Endothelial cell of umbilical vein (primary cell): ENCODE data around the gene SLC25A13.

Experiments used
- EZH2 ChIP-seq: IDR thresholded peaks from 2 replicates; pipeline ENCODE4 v1.6.1; 2012; ENCODE audit warnings: borderline replicate concordance, low read depth, mild to moderate bottlenecking, moderate library complexity, low read length, inconsistent platforms; ENCODE audit not compliant: severe bottlenecking
- JUN ChIP-seq: IDR thresholded peaks from 2 replicates; pipeline ENCODE4 v1.6.1; 2011; ENCODE audit warnings: borderline replicate concordance, low read depth; ENCODE audit not compliant: insufficient read length, insufficient read depth
- MAX ChIP-seq: IDR thresholded peaks from 2 replicates; pipeline ENCODE4 v1.6.1; 2011; ENCODE audit not compliant: insufficient read depth, insufficient read length
- MYC ChIP-seq: IDR thresholded peaks from one replicate; pipeline ENCODE4 v1.6.1; 2011; ENCODE audit warnings: mild to moderate bottlenecking, low read depth, low read length
- POLR2A ChIP-seq: IDR thresholded peaks from 2 replicates; pipeline ENCODE4 v1.6.1; 2012; ENCODE audit warnings: low read depth, mild to moderate bottlenecking, control low read depth, low read length
- POLR2AphosphoS5 ChIP-seq: IDR thresholded peaks from 2 replicates; pipeline ENCODE4 v1.6.1; 2012; ENCODE audit warnings: low read depth, mild to moderate bottlenecking, control low read depth, low read length, moderate library complexity; ENCODE audit not compliant: insufficient read depth
- TF ChIP-seq, protein P1 (sequence below), 2 donors: IDR thresholded peaks; 1 replicate in 1 of 2; 2 replicates in 1 of 2; pipeline ENCODE4 v1.5.1; 2011; ENCODE audit warnings: low read length in 2 of 2, mild to moderate bottlenecking in 2 of 2, moderate library complexity in 2 of 2, control low read depth in 1 of 2, inconsistent platforms in 1 of 2, low read depth in 1 of 2; ENCODE audit not compliant: insufficient read depth in 1 of 2; ENCODE audit errors: extremely low read depth in 1 of 2

- TF ChIP-seq, protein P1, sequence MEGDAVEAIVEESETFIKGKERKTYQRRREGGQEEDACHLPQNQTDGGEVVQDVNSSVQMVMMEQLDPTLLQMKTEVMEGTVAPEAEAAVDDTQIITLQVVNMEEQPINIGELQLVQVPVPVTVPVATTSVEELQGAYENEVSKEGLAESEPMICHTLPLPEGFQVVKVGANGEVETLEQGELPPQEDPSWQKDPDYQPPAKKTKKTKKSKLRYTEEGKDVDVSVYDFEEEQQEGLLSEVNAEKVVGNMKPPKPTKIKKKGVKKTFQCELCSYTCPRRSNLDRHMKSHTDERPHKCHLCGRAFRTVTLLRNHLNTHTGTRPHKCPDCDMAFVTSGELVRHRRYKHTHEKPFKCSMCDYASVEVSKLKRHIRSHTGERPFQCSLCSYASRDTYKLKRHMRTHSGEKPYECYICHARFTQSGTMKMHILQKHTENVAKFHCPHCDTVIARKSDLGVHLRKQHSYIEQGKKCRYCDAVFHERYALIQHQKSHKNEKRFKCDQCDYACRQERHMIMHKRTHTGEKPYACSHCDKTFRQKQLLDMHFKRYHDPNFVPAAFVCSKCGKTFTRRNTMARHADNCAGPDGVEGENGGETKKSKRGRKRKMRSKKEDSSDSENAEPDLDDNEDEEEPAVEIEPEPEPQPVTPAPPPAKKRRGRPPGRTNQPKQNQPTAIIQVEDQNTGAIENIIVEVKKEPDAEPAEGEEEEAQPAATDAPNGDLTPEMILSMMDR (IDR thresholded peaks at IDR 0.05; ENCODE audit: extremely low read depth in 1 of 2, insufficient read depth in 1 of 2, low read depth in 1 of 2, low read length in 2 of 2), result no peak
- TF ChIP-seq POLR2A, result no peak
- no peak for TF ChIP-seq MYC
- TF ChIP-seq JUN, result no peak
- TF ChIP-seq POLR2AphosphoS5, result no peak
- no peak for TF ChIP-seq MAX
- TF ChIP-seq EZH2, result no peak
Observed at GRCh38 chr7:96219378-96220130, 102.3 kb downstream of the SLC25A13 start.
